ENCODE measurements around the gene ATF4.

The ATF4 gene

DNA sequence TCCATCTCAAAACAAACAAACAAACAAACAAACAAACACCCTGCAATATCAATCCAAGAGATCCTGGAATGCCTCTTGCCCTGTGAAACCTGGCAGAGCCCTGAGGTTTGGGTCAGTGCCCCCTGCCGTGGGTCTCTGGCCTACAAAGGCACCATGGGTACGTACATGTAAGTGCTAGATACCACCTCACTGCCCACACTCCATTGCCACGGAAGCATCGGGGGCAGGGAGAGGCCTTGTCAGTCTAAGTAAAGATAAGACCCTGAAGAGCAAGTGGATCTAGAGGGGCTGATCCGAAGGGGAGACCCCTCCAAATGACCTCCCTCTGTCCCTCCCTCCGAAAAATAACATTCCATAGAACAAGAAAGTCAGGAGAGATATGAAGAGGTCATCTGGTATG is 20.3 kb upstream of the ATF4 start:
- TF ChIP-seq, protein P1, sequence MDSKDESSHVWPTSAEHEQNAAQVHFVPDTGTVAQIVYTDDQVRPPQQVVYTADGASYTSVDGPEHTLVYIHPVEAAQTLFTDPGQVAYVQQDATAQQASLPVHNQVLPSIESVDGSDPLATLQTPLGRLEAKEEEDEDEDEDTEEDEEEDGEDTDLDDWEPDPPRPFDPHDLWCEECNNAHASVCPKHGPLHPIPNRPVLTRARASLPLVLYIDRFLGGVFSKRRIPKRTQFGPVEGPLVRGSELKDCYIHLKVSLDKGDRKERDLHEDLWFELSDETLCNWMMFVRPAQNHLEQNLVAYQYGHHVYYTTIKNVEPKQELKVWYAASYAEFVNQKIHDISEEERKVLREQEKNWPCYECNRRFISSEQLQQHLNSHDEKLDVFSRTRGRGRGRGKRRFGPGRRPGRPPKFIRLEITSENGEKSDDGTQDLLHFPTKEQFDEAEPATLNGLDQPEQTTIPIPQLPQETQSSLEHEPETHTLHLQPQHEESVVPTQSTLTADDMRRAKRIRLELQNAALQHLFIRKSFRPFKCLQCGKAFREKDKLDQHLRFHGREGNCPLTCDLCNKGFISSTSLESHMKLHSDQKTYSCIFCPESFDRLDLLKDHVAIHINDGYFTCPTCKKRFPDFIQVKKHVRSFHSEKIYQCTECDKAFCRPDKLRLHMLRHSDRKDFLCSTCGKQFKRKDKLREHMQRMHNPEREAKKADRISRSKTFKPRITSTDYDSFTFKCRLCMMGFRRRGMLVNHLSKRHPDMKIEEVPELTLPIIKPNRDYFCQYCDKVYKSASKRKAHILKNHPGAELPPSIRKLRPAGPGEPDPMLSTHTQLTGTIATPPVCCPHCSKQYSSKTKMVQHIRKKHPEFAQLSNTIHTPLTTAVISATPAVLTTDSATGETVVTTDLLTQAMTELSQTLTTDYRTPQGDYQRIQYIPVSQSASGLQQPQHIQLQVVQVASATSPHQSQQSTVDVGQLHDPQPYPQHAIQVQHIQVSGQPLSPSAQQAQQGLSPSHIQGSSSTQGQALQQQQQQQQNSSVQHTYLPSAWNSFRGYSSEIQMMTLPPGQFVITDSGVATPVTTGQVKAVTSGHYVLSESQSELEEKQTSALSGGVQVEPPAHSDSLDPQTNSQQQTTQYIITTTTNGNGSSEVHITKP (tag by site-specific recombination; IDR thresholded peaks at IDR 0.05) = no peak
- TF ChIP-seq ZNF114 (tag by site-specific recombination; IDR thresholded peaks at IDR 0.05) (no peak), ZNF768 (tag by site-specific recombination; IDR thresholded peaks at IDR 0.05) (no peak), ZBTB8A (tag by site-specific recombination; IDR thresholded peaks at IDR 0.05) (no peak), ZNF248 (tag by site-specific recombination; IDR thresholded peaks at IDR 0.05) (no peak), ZFP3 (tag by site-specific recombination; IDR thresholded peaks at IDR 0.05; ENCODE audit: low read depth) (no peak), ZNF10 (tag by site-specific recombination; IDR thresholded peaks at IDR 0.05) (no peak), ZNF785 (tag by site-specific recombination; IDR thresholded peaks at IDR 0.05) (no peak)
- TF ChIP-seq, protein P2, sequence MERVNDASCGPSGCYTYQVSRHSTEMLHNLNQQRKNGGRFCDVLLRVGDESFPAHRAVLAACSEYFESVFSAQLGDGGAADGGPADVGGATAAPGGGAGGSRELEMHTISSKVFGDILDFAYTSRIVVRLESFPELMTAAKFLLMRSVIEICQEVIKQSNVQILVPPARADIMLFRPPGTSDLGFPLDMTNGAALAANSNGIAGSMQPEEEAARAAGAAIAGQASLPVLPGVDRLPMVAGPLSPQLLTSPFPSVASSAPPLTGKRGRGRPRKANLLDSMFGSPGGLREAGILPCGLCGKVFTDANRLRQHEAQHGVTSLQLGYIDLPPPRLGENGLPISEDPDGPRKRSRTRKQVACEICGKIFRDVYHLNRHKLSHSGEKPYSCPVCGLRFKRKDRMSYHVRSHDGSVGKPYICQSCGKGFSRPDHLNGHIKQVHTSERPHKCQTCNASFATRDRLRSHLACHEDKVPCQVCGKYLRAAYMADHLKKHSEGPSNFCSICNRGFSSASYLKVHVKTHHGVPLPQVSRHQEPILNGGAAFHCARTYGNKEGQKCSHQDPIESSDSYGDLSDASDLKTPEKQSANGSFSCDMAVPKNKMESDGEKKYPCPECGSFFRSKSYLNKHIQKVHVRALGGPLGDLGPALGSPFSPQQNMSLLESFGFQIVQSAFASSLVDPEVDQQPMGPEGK (tag by site-specific recombination; IDR thresholded peaks at IDR 0.05) = no peak
- TF ChIP-seq, protein P3, sequence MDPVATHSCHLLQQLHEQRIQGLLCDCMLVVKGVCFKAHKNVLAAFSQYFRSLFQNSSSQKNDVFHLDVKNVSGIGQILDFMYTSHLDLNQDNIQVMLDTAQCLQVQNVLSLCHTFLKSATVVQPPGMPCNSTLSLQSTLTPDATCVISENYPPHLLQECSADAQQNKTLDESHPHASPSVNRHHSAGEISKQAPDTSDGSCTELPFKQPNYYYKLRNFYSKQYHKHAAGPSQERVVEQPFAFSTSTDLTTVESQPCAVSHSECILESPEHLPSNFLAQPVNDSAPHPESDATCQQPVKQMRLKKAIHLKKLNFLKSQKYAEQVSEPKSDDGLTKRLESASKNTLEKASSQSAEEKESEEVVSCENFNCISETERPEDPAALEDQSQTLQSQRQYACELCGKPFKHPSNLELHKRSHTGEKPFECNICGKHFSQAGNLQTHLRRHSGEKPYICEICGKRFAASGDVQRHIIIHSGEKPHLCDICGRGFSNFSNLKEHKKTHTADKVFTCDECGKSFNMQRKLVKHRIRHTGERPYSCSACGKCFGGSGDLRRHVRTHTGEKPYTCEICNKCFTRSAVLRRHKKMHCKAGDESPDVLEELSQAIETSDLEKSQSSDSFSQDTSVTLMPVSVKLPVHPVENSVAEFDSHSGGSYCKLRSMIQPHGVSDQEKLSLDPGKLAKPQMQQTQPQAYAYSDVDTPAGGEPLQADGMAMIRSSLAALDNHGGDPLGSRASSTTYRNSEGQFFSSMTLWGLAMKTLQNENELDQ (tag by site-specific recombination; IDR thresholded peaks at IDR 0.05; ENCODE audit: low read depth) = no peak
- TF ChIP-seq, protein P4, sequence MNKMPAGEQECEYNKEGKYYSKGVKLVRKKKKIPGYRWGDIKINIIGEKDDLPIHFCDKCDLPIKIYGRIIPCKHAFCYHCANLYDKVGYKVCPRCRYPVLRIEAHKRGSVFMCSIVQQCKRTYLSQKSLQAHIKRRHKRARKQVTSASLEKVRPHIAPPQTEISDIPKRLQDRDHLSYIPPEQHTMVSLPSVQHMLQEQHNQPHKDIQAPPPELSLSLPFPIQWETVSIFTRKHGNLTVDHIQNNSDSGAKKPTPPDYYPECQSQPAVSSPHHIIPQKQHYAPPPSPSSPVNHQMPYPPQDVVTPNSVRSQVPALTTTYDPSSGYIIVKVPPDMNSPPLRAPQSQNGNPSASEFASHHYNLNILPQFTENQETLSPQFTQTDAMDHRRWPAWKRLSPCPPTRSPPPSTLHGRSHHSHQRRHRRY (tag by site-specific recombination; IDR thresholded peaks at IDR 0.05) = no peak
- Histone ChIP-seq H3K9me3 (ENCODE audit: control insufficient read depth, insufficient read depth, low read depth, low read length) (no peaks in the 10 kb centered on the region), H3K4me1 (ENCODE audit: control insufficient read depth, insufficient read depth, low read length) (peaks cover 12% of the 10 kb centered on the region), H3K4me3 (ENCODE audit: low read depth, low read length) (no peak overlapping the region), H3K27ac (ENCODE audit: extremely low read depth, low read depth, low read length) (no peak overlapping the region), H3K36me3 (ENCODE audit: control insufficient read depth in 2 of 2, insufficient read depth in 1 of 2, low read length in 2 of 2) (peaks cover 9 to 17% of the 10 kb centered on the region in 2 experiments; a peak in 2 of 3 replicates)
- POLR2A ChIA-PET = interaction anchor here (5.8 kb wide), 1 partner anchor 20 kb away, joined by 117 read pairs; the partner anchor contains the start of gene ATF4
- CTCF ChIA-PET = interaction anchor here (1.8 to 4.4 kb wide), 3 partner anchors 14 to 34 kb away, joined by 4 to 31 read pairs (median 12); no protein-coding TSS in a partner anchor

GRCh38 chr22:39501644-39502108 is 18.7 kb upstream of the ATF4 start:
- H3K4me3 ChIP-seq (ENCODE audit: low read depth, low read length) = peak overlapping the region; percentile 92
- H3K9me3 ChIP-seq (ENCODE audit: control insufficient read depth, insufficient read depth, low read depth, low read length) = no peaks in the 10 kb centered on the region
- ChIA-PET POLR2A (interaction anchor here (0.5 to 5.8 kb wide), 22 partner anchors 8 to 543 kb away, joined by 3 to 117 read pairs (median 4); partner anchors contain the start of genes ATF4 and RPL3), CTCF (interaction anchor here (0.6 to 4.4 kb wide), 10 partner anchors 8 to 499 kb away, joined by 3 to 31 read pairs (median 4); partner anchors contain the start of gene ATF4)
- H3K36me3 ChIP-seq (ENCODE audit: control insufficient read depth in 2 of 2, insufficient read depth in 1 of 2, low read length in 2 of 2) = peaks cover 25 to 33% of the 10 kb centered on the region in 2 experiments
- peaks cover 12% of the 10 kb centered on the region for H3K4me1 ChIP-seq (ENCODE audit: control insufficient read depth, insufficient read depth, low read length)
- H3K27ac ChIP-seq (ENCODE audit: extremely low read depth, low read depth, low read length) = peak overlapping the region; percentile 78; the same call in 1 of the 2 replicates
- TF ChIP-seq, protein P2 (tag by site-specific recombination; IDR thresholded peaks at IDR 0.05) = no peak
- 0 out of 2 replicates have a peak, but pooled peaks have one; percentile 48 for TF ChIP-seq ZNF335 (tag by site-specific recombination; conservative IDR thresholded peaks at IDR 0.05)
- TF ChIP-seq ZFP3 (tag by site-specific recombination; IDR thresholded peaks at IDR 0.05; ENCODE audit: low read depth) = peak; percentile 95
- TF ChIP-seq, protein P5, sequence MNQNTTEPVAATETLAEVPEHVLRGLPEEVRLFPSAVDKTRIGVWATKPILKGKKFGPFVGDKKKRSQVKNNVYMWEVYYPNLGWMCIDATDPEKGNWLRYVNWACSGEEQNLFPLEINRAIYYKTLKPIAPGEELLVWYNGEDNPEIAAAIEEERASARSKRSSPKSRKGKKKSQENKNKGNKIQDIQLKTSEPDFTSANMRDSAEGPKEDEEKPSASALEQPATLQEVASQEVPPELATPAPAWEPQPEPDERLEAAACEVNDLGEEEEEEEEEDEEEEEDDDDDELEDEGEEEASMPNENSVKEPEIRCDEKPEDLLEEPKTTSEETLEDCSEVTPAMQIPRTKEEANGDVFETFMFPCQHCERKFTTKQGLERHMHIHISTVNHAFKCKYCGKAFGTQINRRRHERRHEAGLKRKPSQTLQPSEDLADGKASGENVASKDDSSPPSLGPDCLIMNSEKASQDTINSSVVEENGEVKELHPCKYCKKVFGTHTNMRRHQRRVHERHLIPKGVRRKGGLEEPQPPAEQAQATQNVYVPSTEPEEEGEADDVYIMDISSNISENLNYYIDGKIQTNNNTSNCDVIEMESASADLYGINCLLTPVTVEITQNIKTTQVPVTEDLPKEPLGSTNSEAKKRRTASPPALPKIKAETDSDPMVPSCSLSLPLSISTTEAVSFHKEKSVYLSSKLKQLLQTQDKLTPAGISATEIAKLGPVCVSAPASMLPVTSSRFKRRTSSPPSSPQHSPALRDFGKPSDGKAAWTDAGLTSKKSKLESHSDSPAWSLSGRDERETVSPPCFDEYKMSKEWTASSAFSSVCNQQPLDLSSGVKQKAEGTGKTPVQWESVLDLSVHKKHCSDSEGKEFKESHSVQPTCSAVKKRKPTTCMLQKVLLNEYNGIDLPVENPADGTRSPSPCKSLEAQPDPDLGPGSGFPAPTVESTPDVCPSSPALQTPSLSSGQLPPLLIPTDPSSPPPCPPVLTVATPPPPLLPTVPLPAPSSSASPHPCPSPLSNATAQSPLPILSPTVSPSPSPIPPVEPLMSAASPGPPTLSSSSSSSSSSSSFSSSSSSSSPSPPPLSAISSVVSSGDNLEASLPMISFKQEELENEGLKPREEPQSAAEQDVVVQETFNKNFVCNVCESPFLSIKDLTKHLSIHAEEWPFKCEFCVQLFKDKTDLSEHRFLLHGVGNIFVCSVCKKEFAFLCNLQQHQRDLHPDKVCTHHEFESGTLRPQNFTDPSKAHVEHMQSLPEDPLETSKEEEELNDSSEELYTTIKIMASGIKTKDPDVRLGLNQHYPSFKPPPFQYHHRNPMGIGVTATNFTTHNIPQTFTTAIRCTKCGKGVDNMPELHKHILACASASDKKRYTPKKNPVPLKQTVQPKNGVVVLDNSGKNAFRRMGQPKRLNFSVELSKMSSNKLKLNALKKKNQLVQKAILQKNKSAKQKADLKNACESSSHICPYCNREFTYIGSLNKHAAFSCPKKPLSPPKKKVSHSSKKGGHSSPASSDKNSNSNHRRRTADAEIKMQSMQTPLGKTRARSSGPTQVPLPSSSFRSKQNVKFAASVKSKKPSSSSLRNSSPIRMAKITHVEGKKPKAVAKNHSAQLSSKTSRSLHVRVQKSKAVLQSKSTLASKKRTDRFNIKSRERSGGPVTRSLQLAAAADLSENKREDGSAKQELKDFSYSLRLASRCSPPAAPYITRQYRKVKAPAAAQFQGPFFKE (tag by site-specific recombination; IDR thresholded peaks at IDR 0.05; ENCODE audit: borderline replicate concordance) = no peak
